ENCODE data around the gene BTBD19.

The BTBD19 gene

GRCh38 chr1:44848456-44849181 is 40.3 kb downstream of the BTBD19 start:
- no peak overlapping the region for H3K4me3 ChIP-seq (ENCODE audit: low read depth, low read length)
- ChIA-PET CTCF (interaction anchor here (0.9 to 1.2 kb wide), 2 partner anchors 13 to 76 kb away, joined by 3 to 5 read pairs; no protein-coding TSS in a partner anchor), POLR2A (interaction anchor here (0.6 kb wide), 1 partner anchor 19 kb away, joined by 3 read pairs; no protein-coding TSS in a partner anchor)
- DNase-seq (ENCODE audit: low read depth, low spot score), result no peak
- TF ChIP-seq CTCF (IDR thresholded peaks at IDR 0.05; ENCODE audit: insufficient read depth, low read length, missing control alignments), result no peak

- no peak for DNase-seq (ENCODE audit: low read depth, low spot score)
- H3K4me3 ChIP-seq (ENCODE audit: low read depth, low read length), result no peak overlapping the region
- ChIA-PET POLR2A (no interaction called here), CTCF (no interaction called here)
- no peak for TF ChIP-seq CTCF (IDR thresholded peaks at IDR 0.05; ENCODE audit: insufficient read depth, low read length, missing control alignments)
These were observed 41.3 kb downstream of the BTBD19 start for GRCh38 chr1:44849575-44850132.

- ChIA-PET POLR2A (no interaction called here), CTCF (no interaction called here)
- no peak for DNase-seq (ENCODE audit: low read depth, low spot score)
- H3K4me3 ChIP-seq (ENCODE audit: low read depth, low read length), result no peak overlapping the region
- no peak for TF ChIP-seq CTCF (IDR thresholded peaks at IDR 0.05; ENCODE audit: insufficient read depth, low read length, missing control alignments)
These were observed 43.0 kb downstream of the BTBD19 start for GRCh38 chr1:44851308-44851707.

GRCh38 chr1:44853201-44853600 is 44.9 kb downstream of the BTBD19 start:
- TF ChIP-seq CTCF (IDR thresholded peaks at IDR 0.05; ENCODE audit: insufficient read depth, low read length, missing control alignments), result no peak
- POLR2A ChIA-PET, result interaction anchor here (0.9 kb wide), 1 partner anchor 13 kb away, joined by 4 read pairs; no protein-coding TSS in a partner anchor
- no peak for DNase-seq (ENCODE audit: low read depth, low spot score)
- H3K4me3 ChIP-seq (ENCODE audit: low read depth, low read length), result no peak overlapping the region
- CTCF ChIA-PET, result interaction anchor here (0.7 to 1.1 kb wide), 3 partner anchors 9 to 165 kb away, joined by 3 read pairs; no protein-coding TSS in a partner anchor

- no peak for TF ChIP-seq CTCF (IDR thresholded peaks at IDR 0.05; ENCODE audit: insufficient read depth, low read length, missing control alignments)
- DNase-seq (ENCODE audit: low read depth, low spot score), result no peak
- no peak overlapping the region for H3K4me3 ChIP-seq (ENCODE audit: low read depth, low read length)
- CTCF ChIA-PET, result no interaction called here
- POLR2A ChIA-PET, result no interaction called here
These were observed 46.6 kb downstream of the BTBD19 start for GRCh38 chr1:44854970-44855369.

GRCh38 chr1:44855742-44856141 is 47.4 kb downstream of the BTBD19 start:
- ChIA-PET POLR2A (no interaction called here), CTCF (no interaction called here)
- no peak for TF ChIP-seq CTCF (IDR thresholded peaks at IDR 0.05; ENCODE audit: insufficient read depth, low read length, missing control alignments)
- no peak overlapping the region for H3K4me3 ChIP-seq (ENCODE audit: low read depth, low read length)
- no peak for DNase-seq (ENCODE audit: low read depth, low spot score)
